ENCODE results near the gene CNN3.

The CNN3 gene

GRCh38 chr1:94917251-94917650 is 9.7 kb downstream of the CNN3 start:
- H3K4me1 ChIP-seq (ENCODE audit: control insufficient read depth, insufficient read depth, low read length), result peaks cover 17% of the 10 kb centered on the region
- TF ChIP-seq ZNF501 (tag by site-specific recombination; IDR thresholded peaks at IDR 0.05) (no peak), ZFHX2 (tag by site-specific recombination; conservative IDR thresholded peaks at IDR 0.05) (peak; percentile 51), ZNF169 (tag by site-specific recombination; IDR thresholded peaks at IDR 0.05) (no peak), TSHZ1 (tag by site-specific recombination; IDR thresholded peaks at IDR 0.05; ENCODE audit: borderline replicate concordance) (no peak), EGR2 (tag by site-specific recombination; IDR thresholded peaks at IDR 0.05; ENCODE audit: low read depth) (peak; percentile 47; the same call in 1 of the 2 replicates), HOXD13 (CRISPR knock-in tag; IDR thresholded peaks at IDR 0.05; ENCODE audit: borderline replicate concordance) (no peak), ZNF843 (tag by site-specific recombination; IDR thresholded peaks at IDR 0.05) (no peak), ZSCAN16 (tag by site-specific recombination; IDR thresholded peaks at IDR 0.05) (no peak), KLF17 (tag by site-specific recombination; IDR thresholded peaks at IDR 0.05) (no peak), TRIM28 (IDR thresholded peaks at IDR 0.05; ENCODE audit: borderline replicate concordance, low read length) (no peak)
- H3K9me3 ChIP-seq (ENCODE audit: control insufficient read depth, insufficient read depth, low read depth, low read length), result no peaks in the 10 kb centered on the region
- POLR2A ChIA-PET, result no interaction called here
- H3K36me3 ChIP-seq (ENCODE audit: control insufficient read depth in 2 of 2, insufficient read depth in 1 of 2, low read length in 2 of 2), result no peaks in the 10 kb centered on the region
- H3K4me3 ChIP-seq (ENCODE audit: low read depth, low read length), result no peak overlapping the region
- CTCF ChIA-PET, result no interaction called here
- H3K27ac ChIP-seq (ENCODE audit: extremely low read depth, low read depth, low read length), result no peak overlapping the region

- H3K4me3 ChIP-seq (ENCODE audit: low read depth, low read length), result no peak overlapping the region
- no peak overlapping the region for H3K27ac ChIP-seq (ENCODE audit: extremely low read depth, low read depth, low read length)
- H3K36me3 ChIP-seq (ENCODE audit: control insufficient read depth in 2 of 2, insufficient read depth in 1 of 2, low read length in 2 of 2), result peaks cover 0 to 3% of the 10 kb centered on the region in 2 experiments; a peak in 2 of 3 replicates
- ChIA-PET CTCF (no interaction called here), POLR2A (no interaction called here)
- no peaks in the 10 kb centered on the region for H3K9me3 ChIP-seq (ENCODE audit: control insufficient read depth, insufficient read depth, low read depth, low read length)
- H3K4me1 ChIP-seq (ENCODE audit: control insufficient read depth, insufficient read depth, low read length), result peaks cover 18% of the 10 kb centered on the region
- TF ChIP-seq ZIC2 (tag by site-specific recombination; IDR thresholded peaks at IDR 0.05) (peak; percentile 43; the same call in 1 of the 2 replicates), BCL6B (tag by site-specific recombination; IDR thresholded peaks at IDR 0.05) (no peak), ZFP69B (tag by site-specific recombination; IDR thresholded peaks at IDR 0.05) (no peak), ZNF692 (tag by site-specific recombination; IDR thresholded peaks at IDR 0.05) (0 out of 2 replicates have a peak, but pooled peaks have one; percentile 22), ZNF704 (tag by site-specific recombination; IDR thresholded peaks at IDR 0.05) (no peak)
Observed at GRCh38 chr1:94912263-94913184, 14.4 kb downstream of the CNN3 start.

Data from HEK293 (cell line).